Muscle layer of colon (tissue), 2 donors: Measurements from ENCODE around the gene BEX2.
"Not testable (repeated sequence)": the region's sequence is repeated elsewhere in the genome, so short reads cannot be mapped to it uniquely, and the experiment has no call there.

Experiments used
- H3K27ac ChIP-seq: one replicate; pipeline ENCODE4 v1.7.0; 2013; ENCODE audit warnings: low read depth, mild to moderate bottlenecking, low read length, moderate library complexity
- H3K27me3 ChIP-seq, 2 donors: one replicate each; pipeline ENCODE4 v1.7.0; 2013; ENCODE audit warnings: low read length in 2 of 2, mild to moderate bottlenecking in 2 of 2; ENCODE audit not compliant: insufficient read depth in 2 of 2, control insufficient read depth in 1 of 2
- H3K36me3 ChIP-seq: one replicate; pipeline ENCODE4 v1.7.0; 2013; ENCODE audit warnings: mild to moderate bottlenecking, low read length; ENCODE audit not compliant: insufficient read depth
- H3K4me1 ChIP-seq: one replicate; pipeline ENCODE4 v1.7.0; 2013; ENCODE audit warnings: mild to moderate bottlenecking, low read length; ENCODE audit not compliant: insufficient read depth
- H3K4me3 ChIP-seq, 2 donors: one replicate each; pipeline ENCODE4 v1.7.0; 2013; ENCODE audit warnings: low read length in 2 of 2, low read depth in 1 of 2, mild to moderate bottlenecking in 1 of 2, moderate library complexity in 1 of 2
- H3K9ac ChIP-seq: one replicate; pipeline ENCODE4 v1.7.0; 2013; ENCODE audit warnings: low read length
- H3K9me3 ChIP-seq: one replicate; pipeline ENCODE4 v1.7.0; 2013; ENCODE audit warnings: mild to moderate bottlenecking, low read length
- donor health status: abdominal sarcoma.
- donor health status: Adenocarcinoma of cecum.

Gene BEX2

GRCh38 chrX:103329991-103330390, 19.2 kb upstream of the BEX2 start, which contains the start of gene TCEAL7:
Gene TCEAL7 (plus strand): TSS chrX:103330239. CDS start chrX:103331404, 1,165 bp downstream.
- H3K9me3 ChIP-seq, result no peaks in the 10 kb centered on the region
- H3K36me3 ChIP-seq, result no peaks in the 10 kb centered on the region
- H3K9ac ChIP-seq, result no peak within 1 kb of the TSS
- H3K4me3 ChIP-seq, result peak within 1 kb of the TSS; percentile 44 to 51
- no peaks in the 10 kb centered on the region for H3K4me1 ChIP-seq
- H3K27ac ChIP-seq, result peak within 1 kb of the TSS; percentile 60
- H3K27me3 ChIP-seq, result peaks cover 0 to 6% of the 10 kb centered on the region in 2 donors

GRCh38 chrX:103311399-103311780, 600 bp upstream of the BEX2 start:
- Histone ChIP-seq H3K27ac (no peak overlapping the region), H3K36me3 (no peaks in the 10 kb centered on the region), H3K9me3 (no peaks in the 10 kb centered on the region), H3K27me3 (peaks cover 5 to 16% of the 10 kb centered on the region in 2 donors), H3K9ac (no peak overlapping the region), H3K4me1 (no peaks in the 10 kb centered on the region), H3K4me3 (no peak overlapping the region)

- H3K27ac ChIP-seq, result no peak overlapping the region
- peak overlapping the region in 1 of 2 donors; percentile 59 for H3K4me3 ChIP-seq
- H3K9ac ChIP-seq, result no peak overlapping the region
- no peaks in the 10 kb centered on the region for H3K4me1 ChIP-seq
- H3K9me3 ChIP-seq, result no peaks in the 10 kb centered on the region
- H3K36me3 ChIP-seq, result no peaks in the 10 kb centered on the region
- peaks cover 5 to 16% of the 10 kb centered on the region in 2 donors for H3K27me3 ChIP-seq
These were observed 783 bp downstream of the BEX2 start for GRCh38 chrX:103309860-103310554.

GRCh38 chrX:103305666-103306065, 5.1 kb downstream of the BEX2 start:
- H3K36me3 ChIP-seq, H3K4me3 ChIP-seq, H3K4me1 ChIP-seq, H3K27me3 ChIP-seq, H3K9ac ChIP-seq, H3K27ac ChIP-seq, H3K9me3 ChIP-seq: not testable (repeated sequence)

DNA sequence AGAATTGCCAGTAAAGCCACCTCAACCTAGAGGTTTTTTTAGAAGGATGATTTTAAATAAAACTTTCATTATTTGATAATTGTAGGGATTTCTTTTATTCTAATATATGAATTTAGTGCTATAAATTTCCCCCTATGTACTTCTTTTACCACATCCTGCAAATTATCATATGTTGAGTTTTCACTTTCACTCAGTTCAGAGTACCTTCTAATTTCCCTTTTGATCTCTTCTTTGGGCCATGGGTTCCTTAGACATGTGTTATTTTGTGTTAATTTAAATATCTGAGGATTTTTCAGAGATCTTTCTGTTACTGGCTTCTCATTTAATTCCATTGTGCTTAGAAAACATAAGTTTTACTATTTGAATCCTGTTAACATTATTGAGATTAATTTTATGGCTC, 6.1 kb downstream of the BEX2 start:
- Histone ChIP-seq H3K4me1 (no peaks in the 10 kb centered on the region), H3K4me3 (no peak overlapping the region), H3K9ac (no peak overlapping the region), H3K27ac (no peak overlapping the region), H3K27me3 (peaks cover 0 to 5% of the 10 kb centered on the region in 2 donors), H3K36me3 (no peaks in the 10 kb centered on the region), H3K9me3 (no peaks in the 10 kb centered on the region)

DNA sequence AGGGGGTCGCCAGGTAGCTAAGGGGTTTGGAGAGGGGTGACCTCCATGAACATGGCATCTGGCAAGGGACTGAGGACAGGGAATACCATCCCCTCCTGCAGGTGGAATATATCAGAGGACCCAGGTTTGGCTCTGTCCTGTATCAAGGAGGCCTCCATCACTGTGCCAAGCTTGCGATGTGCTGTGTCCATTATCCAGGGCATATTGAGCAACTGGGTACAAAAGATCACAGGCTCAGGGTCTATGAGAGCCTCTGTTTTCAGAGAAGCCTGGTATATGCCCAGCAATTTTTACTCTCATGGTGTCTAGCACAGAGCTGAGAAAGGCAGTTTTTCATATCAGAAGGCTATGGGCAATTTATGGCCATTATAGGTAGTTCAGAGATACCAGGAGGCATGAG, 17.7 kb downstream of the BEX2 start:
- Histone ChIP-seq H3K27me3 (no peaks in the 10 kb centered on the region), H3K9me3 (no peaks in the 10 kb centered on the region), H3K4me3 (no peak overlapping the region), H3K9ac (no peak overlapping the region), H3K4me1 (no peaks in the 10 kb centered on the region), H3K27ac (no peak overlapping the region), H3K36me3 (no peaks in the 10 kb centered on the region)

DNA sequence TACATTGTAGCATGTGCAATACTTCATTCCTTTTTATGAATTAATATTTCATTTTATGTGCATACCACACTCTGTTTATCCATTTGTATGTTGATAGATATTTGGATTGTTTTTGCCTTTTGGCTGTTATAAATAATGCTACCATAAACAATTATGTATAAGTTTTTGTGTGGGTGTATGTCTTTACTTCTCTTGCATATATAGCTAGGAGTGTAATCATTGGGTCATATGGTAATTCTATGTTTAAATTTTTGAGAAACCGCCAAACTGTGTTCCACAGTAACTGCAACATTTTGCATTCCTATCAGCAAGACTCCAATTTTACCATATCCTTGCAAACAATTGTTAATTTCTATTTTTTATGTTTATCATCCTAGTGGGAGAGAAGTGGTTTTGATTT, 31.2 kb downstream of the BEX2 start:
- no peaks in the 10 kb centered on the region for H3K9me3 ChIP-seq
- H3K9ac ChIP-seq, result no peak overlapping the region
- no peaks in the 10 kb centered on the region for H3K36me3 ChIP-seq
- H3K27me3 ChIP-seq, result peaks cover 17 to 20% of the 10 kb centered on the region in 2 donors
- H3K27ac ChIP-seq, result no peak overlapping the region
- no peaks in the 10 kb centered on the region for H3K4me1 ChIP-seq
- H3K4me3 ChIP-seq, result no peak overlapping the region

GRCh38 chrX:103276581-103277002, 34.2 kb downstream of the BEX2 start, which contains the start of gene TCEAL5:
Gene TCEAL5 (minus strand): TSS chrX:103276750. CDS start chrX:103274563, 2,187 bp downstream.
- Histone ChIP-seq H3K27ac (no peak within 1 kb of the TSS), H3K4me3 (peak within 1 kb of the TSS in 1 of 2 donors; percentile 16), H3K36me3 (no peaks in the 10 kb centered on the region), H3K4me1 (no peaks in the 10 kb centered on the region), H3K27me3 (peaks cover 16 to 20% of the 10 kb centered on the region in 2 donors), H3K9ac (no peak within 1 kb of the TSS), H3K9me3 (no peaks in the 10 kb centered on the region)

DNA sequence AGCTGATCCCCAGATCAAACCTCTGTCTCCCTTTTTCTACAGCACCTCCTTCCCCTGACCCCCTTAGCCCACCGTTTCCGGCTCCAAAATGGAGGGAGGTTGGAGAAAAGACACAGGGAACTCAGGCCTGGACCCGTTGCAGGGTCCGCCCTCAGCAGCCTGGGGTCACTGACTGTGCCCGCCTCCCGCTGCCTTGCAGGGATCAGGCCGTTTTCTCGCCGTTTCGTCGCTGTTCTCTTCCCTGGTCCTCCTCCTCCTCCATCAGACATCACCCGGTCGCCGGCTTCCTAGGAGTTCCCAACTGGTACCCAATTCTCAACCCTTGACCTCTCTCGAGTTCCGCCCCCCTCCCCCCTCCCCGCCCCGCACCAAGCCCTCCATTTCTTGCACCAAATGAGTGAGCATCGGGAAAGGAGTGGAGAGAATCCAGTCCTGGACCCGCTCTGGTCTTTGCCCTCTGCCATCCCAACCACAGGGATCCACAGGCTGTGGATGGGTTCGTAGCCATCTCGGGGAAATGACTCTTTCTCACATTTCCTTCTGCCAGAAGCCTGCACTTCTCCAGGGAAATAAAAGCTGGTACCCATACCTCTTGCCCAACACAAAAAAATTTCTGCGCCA, 34.7 kb downstream of the BEX2 start:
- Histone ChIP-seq H3K9me3 (no peaks in the 10 kb centered on the region), H3K27me3 (peaks cover 13 to 16% of the 10 kb centered on the region in 2 donors), H3K4me3 (peak overlapping the region in 1 of 2 donors; percentile 16), H3K36me3 (no peaks in the 10 kb centered on the region), H3K4me1 (no peaks in the 10 kb centered on the region), H3K27ac (no peak overlapping the region), H3K9ac (no peak overlapping the region)

DNA sequence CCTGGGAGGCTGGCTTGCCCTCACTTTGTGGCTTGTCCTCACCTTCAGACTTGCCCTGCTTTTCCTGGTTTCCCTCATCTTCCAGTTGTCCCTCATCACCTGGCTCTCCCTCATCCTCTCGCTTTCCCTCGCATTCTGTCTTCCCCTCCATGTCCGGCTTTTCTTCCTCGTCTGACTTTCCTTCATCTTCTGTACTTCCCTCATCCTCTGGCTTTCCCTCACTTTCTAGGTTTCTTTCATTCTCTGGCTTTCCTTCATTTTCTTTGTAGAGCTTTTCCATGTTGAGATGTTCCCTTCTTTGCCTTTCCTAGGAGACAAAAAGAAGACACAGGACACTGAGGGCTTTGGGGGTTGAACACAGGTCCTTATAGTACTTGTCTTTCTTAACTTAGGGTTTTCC, 36.5 kb downstream of the BEX2 start:
- H3K36me3 ChIP-seq, result no peaks in the 10 kb centered on the region
- H3K27ac ChIP-seq, result no peak overlapping the region
- H3K9ac ChIP-seq, result no peak overlapping the region
- no peaks in the 10 kb centered on the region for H3K4me1 ChIP-seq
- no peak overlapping the region for H3K4me3 ChIP-seq
- peaks cover 13 to 16% of the 10 kb centered on the region in 2 donors for H3K27me3 ChIP-seq
- H3K9me3 ChIP-seq, result no peaks in the 10 kb centered on the region
